Karpas-422 (cell line): ENCODE measurements around the gene RAP1GAP2. TPM values are rescaled to one million over a fixed set of nuclear protein-coding genes. Genes with fewer than 3 reads are reported as not detected.
A peak's percentile ranks its signal among the peaks of the same experiment; 100 is the strongest.
"Not testable (repeated sequence)": the region's sequence is repeated elsewhere in the genome, so short reads cannot be mapped to it uniquely, and the experiment has no call there.

Source experiments
- DNase-seq: peaks from one replicate; pipeline ENCODE4 v3.0.0-alpha.2; 2015
- H2AFZ ChIP-seq: fragments of 200-600 bp; sonication (generic); 2 replicates; pipeline ENCODE4 v1.6.1; 2014; ENCODE audit warnings: antibody characterized with exemption, low read length, mixed read lengths
- H3K27ac ChIP-seq: fragments of 200-600 bp; sonication (generic); 2 replicates; pipeline ENCODE4 v1.5.1; 2014; ENCODE audit warnings: mild to moderate bottlenecking, low read length, moderate library complexity
- H3K27me3 ChIP-seq: fragments of 200-600 bp; sonication (generic); 2 replicates; pipeline ENCODE4 v1.6.1; 2014; ENCODE audit warnings: low read length, mixed read lengths
- H3K36me3 ChIP-seq: fragments of 200-600 bp; sonication (generic); 2 replicates; pipeline ENCODE4 v1.6.1; 2014; ENCODE audit warnings: low read length, mixed read lengths; ENCODE audit not compliant: insufficient read depth
- H3K4me1 ChIP-seq: fragments of 200-600 bp; sonication (generic); 2 replicates; pipeline ENCODE4 v1.6.1; 2014; ENCODE audit warnings: mild to moderate bottlenecking, low read length, mixed read lengths
- H3K4me2 ChIP-seq: fragments of 200-600 bp; sonication (generic); 2 replicates; pipeline ENCODE4 v1.6.1; 2014; ENCODE audit warnings: low read length, low read depth, mild to moderate bottlenecking; ENCODE audit not compliant: poor library complexity, severe bottlenecking
- H3K4me3 ChIP-seq: fragments of 200-600 bp; sonication (generic); 2 replicates; pipeline ENCODE4 v1.5.1; 2014; ENCODE audit warnings: mild to moderate bottlenecking, antibody characterized with exemption, low read length, mixed read lengths
- H3K79me2 ChIP-seq: fragments of 200-600 bp; sonication (generic); 2 replicates; pipeline ENCODE4 v1.6.1; 2014; ENCODE audit warnings: mild to moderate bottlenecking, low read length, mixed read lengths
- H3K9ac ChIP-seq: fragments of 200-600 bp; sonication (generic); 2 replicates; pipeline ENCODE4 v1.6.0; 2014; ENCODE audit warnings: low read length
- H3K9me2 ChIP-seq: fragments of 200-600 bp; sonication (generic), shearing (Covaris generic); replicated peaks from 2 replicates; pipeline ENCODE4 v1.6.0; 2014; ENCODE audit warnings: mild to moderate bottlenecking, low read length, moderate library complexity; ENCODE audit not compliant: insufficient read depth
- H3K9me3 ChIP-seq: fragments of 300-700, 200-600 bp; sonication (generic); 2 replicates; pipeline ENCODE4 v1.6.1; 2014; ENCODE audit warnings: low read length, mixed read lengths
- H4K20me1 ChIP-seq: fragments of 200-600 bp; sonication (generic); 2 replicates; pipeline ENCODE4 v1.6.1; 2014; ENCODE audit warnings: mild to moderate bottlenecking, antibody characterized with exemption, low read length, low read depth; ENCODE audit not compliant: insufficient read depth
- total RNA-seq: library from RNA; depleted of rRNA; stranded (reverse); fragments of >200 nt; shearing (Covaris generic); gene quantifications from 2 replicates; pipeline ENCODE4 v1.2.3, GENCODE V29; 2014; ENCODE audit warnings: low replicate concordance

RAP1GAP2 gene
- total RNA-seq, 1 experiment from 2014 or later = 6.0 TPM

DNA sequence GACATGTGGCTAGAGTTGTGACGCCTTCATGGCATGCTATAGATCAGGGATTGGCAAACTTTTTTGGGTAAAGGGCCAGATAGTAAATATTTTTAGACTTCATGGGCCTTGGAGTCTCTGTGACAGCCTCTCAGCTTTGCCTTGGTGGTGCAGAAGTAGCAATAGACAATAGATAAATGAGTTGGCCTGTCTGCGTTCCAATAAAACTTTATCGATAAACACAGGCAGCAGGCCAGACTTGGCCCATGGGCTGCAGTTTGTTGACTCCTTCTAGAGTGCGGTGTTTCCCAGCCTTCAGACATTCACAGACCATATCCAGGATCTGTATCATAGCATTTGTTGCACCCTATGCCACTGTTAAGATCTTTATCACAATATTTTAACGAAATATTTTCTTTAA is 190.7 kb downstream of the RAP1GAP2 start:
- H3K36me3 ChIP-seq = no peaks in the 10 kb centered on the region
- peaks cover 43% of the 10 kb centered on the region for H3K4me1 ChIP-seq

DNA sequence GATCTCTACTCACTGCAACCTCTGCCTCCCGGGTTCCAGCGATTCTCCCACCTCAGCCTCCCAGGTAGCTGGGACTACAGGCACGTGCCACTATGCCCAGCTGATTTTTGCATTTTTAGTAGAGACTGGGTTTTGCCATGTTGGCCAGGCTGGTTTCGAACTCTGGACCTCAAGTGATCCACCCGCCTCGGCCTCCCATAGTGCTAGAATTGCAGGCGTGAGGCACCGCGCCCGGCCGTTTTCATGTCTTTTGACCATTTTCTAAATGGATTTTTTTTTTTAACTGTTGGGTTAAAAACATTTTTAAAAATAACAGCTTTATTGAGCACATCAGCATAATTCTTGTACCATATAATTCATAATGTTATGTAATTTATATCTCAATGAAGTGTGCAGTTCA is 193.2 kb downstream of the RAP1GAP2 start:
- not testable (repeated sequence) for H2AFZ ChIP-seq, H3K4me3 ChIP-seq, DNase-seq, H3K27me3 ChIP-seq, H4K20me1 ChIP-seq, H3K9me3 ChIP-seq, H3K9ac ChIP-seq, H3K79me2 ChIP-seq, H3K36me3 ChIP-seq, H3K4me2 ChIP-seq, H3K9me2 ChIP-seq
- Histone ChIP-seq H3K27ac (peak overlapping the region; percentile 39), H3K4me1 (peaks cover 41% of the 10 kb centered on the region)

More for the DNA sequence above, 190.7 kb downstream of the RAP1GAP2 start:
- no peaks in the 10 kb centered on the region for H4K20me1 ChIP-seq
- H3K4me2 ChIP-seq = no peak overlapping the region
- no peak overlapping the region for H3K9ac ChIP-seq
- no peak overlapping the region for H3K27ac ChIP-seq
- no peak overlapping the region for H3K4me3 ChIP-seq
- no peaks in the 10 kb centered on the region for H3K27me3 ChIP-seq
- no peaks in the 10 kb centered on the region for H3K79me2 ChIP-seq
- H3K9me3 ChIP-seq = no peaks in the 10 kb centered on the region
- H3K9me2 ChIP-seq = no peaks in the 10 kb centered on the region
- no peak overlapping the region for H2AFZ ChIP-seq
- DNase-seq = no peak

DNA sequence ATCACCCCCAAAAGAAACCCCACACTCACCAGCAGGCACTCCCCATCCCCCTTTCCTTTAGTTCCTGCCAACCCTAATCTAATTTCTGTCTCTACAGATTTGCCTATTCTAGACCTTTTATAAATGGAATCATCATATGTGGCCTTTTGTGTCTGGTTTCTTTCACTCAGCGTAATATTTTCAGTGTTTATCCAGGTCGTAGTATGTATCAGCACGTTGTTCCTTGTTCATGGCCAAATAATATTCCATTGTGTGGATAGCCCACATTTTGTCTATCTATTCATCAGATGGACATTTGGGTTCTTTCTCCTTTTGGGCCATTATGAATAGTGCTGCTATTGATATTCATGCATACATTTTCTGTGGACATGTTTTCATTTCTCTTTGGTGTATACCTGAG is 193.6 kb downstream of the RAP1GAP2 start:
- Histone ChIP-seq H3K27me3 (no peaks in the 10 kb centered on the region), H3K36me3 (no peaks in the 10 kb centered on the region), H2AFZ (no peak overlapping the region), H3K9me3 (no peaks in the 10 kb centered on the region), H3K4me2 (no peak overlapping the region), H3K27ac (peak overlapping the region; percentile 12; the same call in 1 of the 2 replicates), H3K4me3 (no peak overlapping the region), H3K79me2 (no peaks in the 10 kb centered on the region), H3K9ac (no peak overlapping the region), H3K4me1 (peaks cover 36% of the 10 kb centered on the region), H3K9me2 (no peaks in the 10 kb centered on the region), H4K20me1 (no peaks in the 10 kb centered on the region)
- no peak for DNase-seq

- Histone ChIP-seq H3K4me3 (no peak overlapping the region), H3K27me3 (no peaks in the 10 kb centered on the region), H4K20me1 (no peaks in the 10 kb centered on the region), H2AFZ (no peak overlapping the region), H3K4me1 (peaks cover 31% of the 10 kb centered on the region), H3K36me3 (no peaks in the 10 kb centered on the region), H3K27ac (no peak overlapping the region), H3K9me3 (no peaks in the 10 kb centered on the region), H3K79me2 (no peaks in the 10 kb centered on the region), H3K4me2 (no peak overlapping the region), H3K9ac (no peak overlapping the region), H3K9me2 (no peaks in the 10 kb centered on the region)
- DNase-seq = no peak
Observed at GRCh38 chr17:2990396-2990795, 194.2 kb downstream of the RAP1GAP2 start.

GRCh38 chr17:2991396-2992180 is 195.3 kb downstream of the RAP1GAP2 start:
- H3K9ac ChIP-seq, H3K27me3 ChIP-seq, H3K79me2 ChIP-seq, H3K9me3 ChIP-seq, H4K20me1 ChIP-seq, H3K27ac ChIP-seq, H3K4me3 ChIP-seq, DNase-seq, H3K36me3 ChIP-seq, H3K4me2 ChIP-seq, H2AFZ ChIP-seq, H3K9me2 ChIP-seq: not testable (repeated sequence)
- peaks cover 19% of the 10 kb centered on the region for H3K4me1 ChIP-seq

GRCh38 chr17:2994441-2994840 is 198.2 kb downstream of the RAP1GAP2 start:
- Histone ChIP-seq H4K20me1 (no peaks in the 10 kb centered on the region), H3K9me2 (no peaks in the 10 kb centered on the region), H3K4me1 (peaks cover 15% of the 10 kb centered on the region), H3K27ac (0 out of 2 replicates have a peak overlapping the region, but pooled peaks have one; percentile 23), H3K9ac (no peak overlapping the region), H3K9me3 (no peaks in the 10 kb centered on the region), H3K79me2 (no peaks in the 10 kb centered on the region), H3K4me2 (no peak overlapping the region), H2AFZ (no peak overlapping the region), H3K36me3 (no peaks in the 10 kb centered on the region), H3K4me3 (no peak overlapping the region), H3K27me3 (no peaks in the 10 kb centered on the region)
- DNase-seq = no peak

DNA sequence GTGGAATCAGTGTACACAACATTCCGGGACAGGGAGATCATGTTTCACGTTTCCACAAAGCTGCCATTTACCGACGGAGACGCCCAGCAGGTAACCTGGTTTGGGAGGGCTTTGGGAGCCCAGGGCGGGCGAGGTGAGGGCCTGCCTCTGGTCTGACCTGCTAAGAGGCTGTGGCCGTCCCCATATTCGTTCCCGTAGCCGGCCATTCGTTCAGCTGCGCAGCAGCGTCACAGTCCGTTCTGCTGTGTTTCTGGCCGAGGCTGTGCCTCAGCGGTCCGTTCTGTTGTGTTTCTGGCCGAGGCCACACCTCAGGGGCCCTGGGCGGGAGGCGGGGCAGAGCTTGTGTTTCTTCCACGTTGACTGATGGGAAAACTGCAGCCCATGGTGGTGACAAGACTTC is 199.1 kb downstream of the RAP1GAP2 start:
- Histone ChIP-seq H3K9ac (no peak overlapping the region), H3K79me2 (no peaks in the 10 kb centered on the region), H3K9me3 (no peaks in the 10 kb centered on the region), H3K9me2 (no peaks in the 10 kb centered on the region), H3K27me3 (no peaks in the 10 kb centered on the region), H3K27ac (no peak overlapping the region), H3K4me3 (no peak overlapping the region), H2AFZ (no peak overlapping the region), H4K20me1 (no peaks in the 10 kb centered on the region), H3K36me3 (no peaks in the 10 kb centered on the region), H3K4me2 (no peak overlapping the region), H3K4me1 (peaks cover 16% of the 10 kb centered on the region)
- DNase-seq = no peak

DNA sequence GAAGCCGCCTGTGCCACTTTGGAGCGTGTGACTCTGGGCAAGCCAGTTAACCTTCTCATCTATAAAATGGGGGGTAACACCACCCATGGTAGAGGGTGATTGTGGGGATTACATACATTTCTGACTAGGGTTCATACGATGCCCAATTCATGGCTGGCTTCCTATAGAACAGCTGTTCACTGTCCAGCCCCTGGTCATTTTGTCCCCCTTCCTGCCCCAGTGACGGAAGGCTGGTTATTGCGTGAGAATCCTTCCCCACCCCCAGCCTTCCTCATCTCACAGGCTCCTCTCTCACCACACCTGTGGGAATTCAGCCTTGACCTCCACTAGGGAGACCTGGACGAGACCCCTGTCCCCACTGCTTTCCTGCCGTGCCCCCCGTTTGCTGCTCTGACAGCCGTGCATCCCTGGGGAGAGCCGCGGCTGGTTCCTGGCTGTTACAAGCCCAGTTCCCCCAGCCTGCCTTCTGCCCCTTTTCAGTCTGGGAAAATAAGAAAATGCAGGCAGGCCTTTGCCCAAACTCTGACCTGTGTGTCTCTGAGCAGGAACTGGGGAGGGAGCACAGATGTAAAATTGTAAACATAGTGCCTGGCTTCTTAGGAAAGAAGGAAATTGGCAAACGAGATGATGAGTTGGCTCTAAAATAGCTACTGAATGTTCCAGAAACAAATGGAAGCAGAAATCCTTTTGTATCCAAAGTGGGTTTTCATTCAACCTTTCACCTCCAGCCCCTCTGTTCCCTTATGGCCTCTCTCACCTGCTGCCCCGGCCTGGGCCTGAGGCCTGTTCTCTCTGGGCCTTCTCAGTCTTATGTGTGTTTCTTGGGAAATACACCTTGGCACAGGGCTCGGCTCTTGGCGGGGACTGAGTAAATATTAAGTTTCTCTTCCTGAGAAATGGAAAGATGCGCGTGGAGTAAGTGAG is 199.9 kb downstream of the RAP1GAP2 start:
- Histone ChIP-seq H3K4me1 (peaks cover 16% of the 10 kb centered on the region), H3K79me2 (no peaks in the 10 kb centered on the region), H3K27me3 (no peaks in the 10 kb centered on the region), H3K9me3 (no peaks in the 10 kb centered on the region), H3K4me3 (no peak overlapping the region), H2AFZ (no peak overlapping the region), H3K9me2 (no peaks in the 10 kb centered on the region), H3K36me3 (no peaks in the 10 kb centered on the region), H4K20me1 (no peaks in the 10 kb centered on the region), H3K27ac (no peak overlapping the region), H3K9ac (no peak overlapping the region), H3K4me2 (no peak overlapping the region)
- DNase-seq = no peak
